HUES64 (cell line): ENCODE results near the gene C7orf25.

Experiments used
- H3K27ac ChIP-seq: 2 replicates; pipeline ENCODE4 v1.7.0; 2013; ENCODE audit warnings: low read depth, low read length, inconsistent platforms
- H3K27me3 ChIP-seq: 2 replicates; pipeline ENCODE4 v1.6.1; 2013; ENCODE audit warnings: mild to moderate bottlenecking, low read length; ENCODE audit not compliant: insufficient read depth
- H3K36me3 ChIP-seq: 2 replicates; pipeline ENCODE4 v1.6.1; 2013; ENCODE audit warnings: mild to moderate bottlenecking, low read length; ENCODE audit not compliant: insufficient read depth
- H3K4me1 ChIP-seq: 2 replicates; pipeline ENCODE4 v1.6.1; 2013; ENCODE audit warnings: mild to moderate bottlenecking, low read length, moderate library complexity; ENCODE audit not compliant: insufficient read depth
- H3K4me3 ChIP-seq: 2 replicates; pipeline ENCODE4 v1.5.1; 2013; ENCODE audit warnings: mild to moderate bottlenecking, low read length, moderate library complexity
- H3K9ac ChIP-seq: 2 replicates; pipeline ENCODE4 v1.6.1; 2013; ENCODE audit warnings: mild to moderate bottlenecking, low read depth, low read length
- H3K9me3 ChIP-seq: 2 replicates; pipeline ENCODE4 v1.6.1; 2013; ENCODE audit warnings: low read depth, low read length; ENCODE audit not compliant: insufficient read depth
- WGBS: fragments of 150-250, 120-280 bp; methylation state at CpG from one replicate; pipeline ENCODE4 v1.1.7; 2013; ENCODE audit warnings: missing lambda C conversion rate; 5-methylcytosine and 5-hydroxymethylcytosine counted together

C7orf25 gene

GRCh38 chr7:42940985-42941847, 29.3 kb upstream of the C7orf25 start:
- peaks cover 43% of the 10 kb centered on the region for H3K36me3 ChIP-seq
- H3K4me1 ChIP-seq: 0 out of 2 replicates have a peak, but pooled peaks cover 6% of the 10 kb centered on the region
- H3K27ac ChIP-seq: peak overlapping the region; percentile 7; the same call in 1 of the 2 replicates
- no peaks in the 10 kb centered on the region for H3K27me3 ChIP-seq
- no peak overlapping the region for H3K4me3 ChIP-seq
- no peak overlapping the region for H3K9ac ChIP-seq
- 56% methylated on average over 13 of the region's 13 CpGs for WGBS
- H3K9me3 ChIP-seq: no peaks in the 10 kb centered on the region

- Histone ChIP-seq H3K36me3 (peaks cover 59% of the 10 kb centered on the region), H3K27me3 (no peaks in the 10 kb centered on the region), H3K27ac (no peak overlapping the region), H3K9me3 (no peaks in the 10 kb centered on the region), H3K9ac (no peak overlapping the region), H3K4me1 (no peaks in the 10 kb centered on the region), H3K4me3 (no peak overlapping the region)
- WGBS: 88% methylated on average over 4 of the region's 4 CpGs
These were observed 27.8 kb upstream of the C7orf25 start for GRCh38 chr7:42939457-42940240.

DNA sequence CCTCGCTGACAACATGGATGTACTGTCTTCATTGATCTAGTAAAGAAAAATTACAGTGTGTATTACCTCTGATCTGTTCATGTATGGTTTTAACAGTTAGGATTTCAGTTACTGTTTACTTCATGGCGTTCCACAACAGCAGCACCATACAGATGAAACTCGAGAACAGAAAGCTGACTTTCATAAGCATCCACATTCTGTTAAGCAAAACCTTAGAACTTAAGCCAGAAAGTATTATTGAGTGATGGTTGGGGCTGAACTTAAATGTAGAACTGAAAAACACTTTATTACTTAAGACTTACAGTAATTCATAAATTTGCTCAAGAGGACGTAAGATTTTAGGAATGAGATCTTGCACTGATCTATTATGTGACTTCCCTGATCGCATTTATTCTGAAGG, 24.0 kb upstream of the C7orf25 start:
- Histone ChIP-seq H3K4me1 (no peaks in the 10 kb centered on the region), H3K27ac (no peak overlapping the region), H3K9ac (no peak overlapping the region), H3K27me3 (no peaks in the 10 kb centered on the region), H3K4me3 (no peak overlapping the region), H3K36me3 (peaks cover 62% of the 10 kb centered on the region), H3K9me3 (no peaks in the 10 kb centered on the region)
- WGBS: 95% methylated on average over 5 of the region's 5 CpGs

- 91% methylated on average over 3 of the region's 3 CpGs for WGBS
- H3K36me3 ChIP-seq: peaks cover 52% of the 10 kb centered on the region
- no peak overlapping the region for H3K27ac ChIP-seq
- no peaks in the 10 kb centered on the region for H3K27me3 ChIP-seq
- no peak overlapping the region for H3K9ac ChIP-seq
- no peaks in the 10 kb centered on the region for H3K9me3 ChIP-seq
- H3K4me3 ChIP-seq: no peak overlapping the region
- H3K4me1 ChIP-seq: no peaks in the 10 kb centered on the region
These were observed 22.4 kb upstream of the C7orf25 start for GRCh38 chr7:42934291-42934690.

DNA sequence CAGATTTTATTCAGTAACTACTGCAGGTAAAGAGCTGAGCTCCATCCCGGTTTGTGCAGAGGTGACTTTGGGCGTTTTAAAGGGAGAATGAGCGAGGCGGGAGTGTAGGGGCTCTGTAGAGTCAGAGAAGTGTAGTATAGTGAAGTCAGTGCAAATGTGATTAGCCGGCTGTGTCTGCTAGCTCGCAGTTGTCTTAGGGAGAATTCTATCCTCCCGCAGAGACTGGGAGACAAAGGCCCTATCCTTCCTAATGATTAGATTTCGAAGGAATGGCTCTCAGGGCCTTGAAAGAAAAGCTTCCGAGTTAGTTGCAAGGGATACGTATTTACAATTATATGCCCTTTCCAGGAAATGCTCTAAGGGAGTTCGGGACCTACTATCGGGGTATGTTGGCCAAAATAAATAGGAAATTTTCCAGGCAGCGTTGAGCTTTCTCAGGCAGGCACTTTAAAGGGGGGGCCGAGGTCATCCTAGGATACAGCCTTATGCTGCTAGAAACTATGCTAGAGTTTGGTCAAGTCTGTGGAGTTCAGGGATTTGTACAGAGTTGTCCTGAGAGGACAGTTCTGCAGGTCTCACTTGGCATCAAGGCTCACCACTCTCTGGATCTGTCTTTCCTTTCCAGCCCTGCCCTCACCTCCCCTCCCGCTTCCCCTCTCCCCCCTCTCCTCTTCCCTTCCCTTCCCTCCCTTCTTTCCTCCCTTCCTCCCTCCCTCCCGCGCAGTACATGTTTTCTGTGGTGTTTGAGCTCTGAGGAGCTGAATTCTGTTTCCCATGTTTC, 21.1 kb upstream of the C7orf25 start:
- Histone ChIP-seq H3K27me3 (no peaks in the 10 kb centered on the region), H3K27ac (peak overlapping the region; percentile 61), H3K36me3 (peaks cover 42% of the 10 kb centered on the region), H3K4me3 (peak overlapping the region; percentile 97), H3K9me3 (no peaks in the 10 kb centered on the region), H3K9ac (peak overlapping the region; percentile 92), H3K4me1 (peaks cover 7% of the 10 kb centered on the region; the same call in 1 of the 2 replicates)
- WGBS: 4% methylated on average over 15 of the region's 17 CpGs

- H3K27ac ChIP-seq: peak within 1 kb of the TSS; percentile 79
- WGBS: under 1% methylated on average over 56 of the region's 56 CpGs
- peak within 1 kb of the TSS; percentile 97 for H3K9ac ChIP-seq
- H3K27me3 ChIP-seq: no peaks in the 10 kb centered on the region
- peaks cover 7% of the 10 kb centered on the region; the same call in 1 of the 2 replicates for H3K4me1 ChIP-seq
- peak within 1 kb of the TSS; percentile 97 for H3K4me3 ChIP-seq
- peaks cover 40% of the 10 kb centered on the region for H3K36me3 ChIP-seq
- H3K9me3 ChIP-seq: no peaks in the 10 kb centered on the region
These were observed 20.2 kb upstream of the C7orf25 start, which contains the start of the genes MRPL32 and PSMA2 for GRCh38 chr7:42931834-42932651. TSS of gene MRPL32 (plus strand) at chr7:42932376. CDS start at chr7:42932387, 11 bp downstream. TSS of gene PSMA2 (minus strand) at chr7:42932174. CDS start at chr7:42932158, 16 bp downstream.

GRCh38 chr7:42931447-42931833, 19.6 kb upstream of the C7orf25 start:
- H3K4me1 ChIP-seq: peaks cover 7% of the 10 kb centered on the region; the same call in 1 of the 2 replicates
- WGBS: 2% methylated on average over 12 of the region's 12 CpGs
- H3K4me3 ChIP-seq: peak overlapping the region; percentile 97
- peak overlapping the region; percentile 97 for H3K9ac ChIP-seq
- no peaks in the 10 kb centered on the region for H3K27me3 ChIP-seq
- peak overlapping the region; percentile 79 for H3K27ac ChIP-seq
- H3K9me3 ChIP-seq: no peaks in the 10 kb centered on the region
- peaks cover 41% of the 10 kb centered on the region for H3K36me3 ChIP-seq

DNA sequence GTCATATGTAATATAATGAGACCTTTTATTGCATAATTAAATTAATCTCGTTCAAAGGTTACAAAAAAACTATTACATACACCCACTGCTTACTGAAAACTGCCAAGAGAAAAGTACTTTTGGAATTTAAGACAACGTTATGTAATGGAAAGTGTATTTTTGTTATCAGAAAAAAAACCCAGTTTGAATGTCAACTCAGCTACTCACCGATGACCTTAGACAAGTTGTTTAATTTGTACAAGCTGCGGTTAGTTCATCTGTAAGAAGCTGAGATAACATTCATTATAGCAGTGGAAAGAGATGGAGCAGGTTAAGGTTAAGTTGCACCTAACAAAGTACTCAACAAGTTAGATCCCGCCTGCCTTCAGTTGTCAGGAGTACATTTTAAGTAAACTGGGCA, 19.0 kb upstream of the C7orf25 start:
- Histone ChIP-seq H3K4me1 (peaks cover 7% of the 10 kb centered on the region; the same call in 1 of the 2 replicates), H3K27me3 (no peaks in the 10 kb centered on the region), H3K9me3 (no peaks in the 10 kb centered on the region), H3K4me3 (peak overlapping the region; percentile 97), H3K36me3 (peaks cover 41% of the 10 kb centered on the region), H3K27ac (no peak overlapping the region), H3K9ac (peak overlapping the region; percentile 97)
- WGBS: 17% methylated on average over 4 of the region's 5 CpGs

DNA sequence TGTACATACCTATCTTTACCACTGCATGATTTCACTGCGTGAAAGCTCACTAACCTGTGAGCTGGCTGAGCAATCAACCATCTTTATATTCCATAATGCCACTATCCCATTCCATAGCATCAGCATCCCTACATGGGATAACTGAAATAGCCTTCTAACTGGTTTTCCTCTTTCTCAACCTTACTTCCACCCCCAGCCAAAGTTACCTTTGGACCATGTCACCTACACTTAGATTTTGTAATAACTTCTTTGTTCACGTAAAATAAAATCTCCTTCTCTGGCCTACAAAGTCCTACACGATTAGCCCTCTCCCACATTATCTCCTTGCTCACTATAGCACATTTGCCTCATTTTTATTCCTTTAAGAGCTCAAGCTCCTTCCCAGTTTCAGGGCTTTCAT, 17.6 kb upstream of the C7orf25 start:
- no peaks in the 10 kb centered on the region for H3K9me3 ChIP-seq
- H3K4me1 ChIP-seq: peaks cover 7% of the 10 kb centered on the region; the same call in 1 of the 2 replicates
- no peak overlapping the region for H3K27ac ChIP-seq
- H3K36me3 ChIP-seq: peaks cover 41% of the 10 kb centered on the region
- peak overlapping the region; percentile 97 for H3K4me3 ChIP-seq
- no peak overlapping the region for H3K9ac ChIP-seq
- WGBS: 62% methylated on average over 3 of the region's 3 CpGs
- no peaks in the 10 kb centered on the region for H3K27me3 ChIP-seq

- Histone ChIP-seq H3K27me3 (no peaks in the 10 kb centered on the region), H3K36me3 (peaks cover 46% of the 10 kb centered on the region), H3K27ac (no peak overlapping the region), H3K9me3 (no peaks in the 10 kb centered on the region), H3K4me1 (peaks cover 7% of the 10 kb centered on the region; the same call in 1 of the 2 replicates), H3K4me3 (no peak overlapping the region), H3K9ac (no peak overlapping the region)
- WGBS: 61% methylated on average over 3 of the region's 3 CpGs
These were observed 16.9 kb upstream of the C7orf25 start for GRCh38 chr7:42928754-42929153.
